K562 (cell line): ENCODE measurements around the gene CBL. TPM values are rescaled to one million over a fixed set of nuclear protein-coding genes. Genes with fewer than 3 reads are reported as not detected.

ENCODE experiments used
- CHD7 ChIP-seq: fragments of 200-600 bp; sonication (generic); IDR thresholded peaks from one replicate; pipeline ENCODE4 v1.6.1; 2012; ENCODE audit warnings: mild to moderate bottlenecking, low read depth, low read length, inconsistent platforms
- CREM ChIP-seq: IDR thresholded peaks from 2 replicates; pipeline ENCODE4 v1.6.1; 2014; ENCODE audit warnings: antibody characterized with exemption, low read depth
- CTBP1 ChIP-seq: fragments of 450-650 bp; IDR thresholded peaks from 2 replicates; pipeline ENCODE4 v1.6.1; 2016; ENCODE audit warnings: borderline replicate concordance
- ETS1 ChIP-seq: conservative IDR thresholded peaks from 2 replicates; pipeline ENCODE4 v1.6.1; 2011; ENCODE audit warnings: low read depth, mild to moderate bottlenecking, low read length; ENCODE audit not compliant: control insufficient read depth
- FOXA1 ChIP-seq: fragments of 450-650 bp; IDR thresholded peaks from 2 replicates; pipeline ENCODE4 v1.6.1; 2016; ENCODE audit warnings: mild to moderate bottlenecking, borderline replicate concordance
- FOXK2 ChIP-seq, 2 experiments: fragments of 450-650 bp; IDR thresholded peaks in 1 of 2; conservative IDR thresholded peaks in 1 of 2; 2 replicates each; pipeline ENCODE4 v1.6.1; 2016; ENCODE audit warnings: low read depth in 2 of 2, mild to moderate bottlenecking in 1 of 2
- SAFB ChIP-seq: fragments of 200-400 bp; formaldehyde crosslinking; IDR thresholded peaks from 2 replicates; pipeline ENCODE4 v1.6.1; 2017; ENCODE audit warnings: low read depth, low read length, borderline replicate concordance
- SIN3A ChIP-seq, 2 experiments: fragments of 150-350 bp in 1 of 2; IDR thresholded peaks; 2 replicates each; pipeline ENCODE4 v1.6.1; 2011 to 2016; ENCODE audit warnings: borderline replicate concordance in 2 of 2, low read depth in 2 of 2, low read length in 2 of 2, mild to moderate bottlenecking in 2 of 2, moderate library complexity in 2 of 2; ENCODE audit not compliant: control insufficient read depth in 1 of 2
- ZNF174 ChIP-seq: fragments of 250-450 bp; sonication (Bioruptor Pico); IDR thresholded peaks from 2 replicates; pipeline ENCODE4 v1.4.0; 2020; ENCODE audit warnings: mild to moderate bottlenecking
- ZNF184 ChIP-seq: sonication (generic); formaldehyde crosslinking; IDR thresholded peaks from 2 replicates; pipeline ENCODE4 v1.5.0; 2020; ENCODE audit warnings: missing genetic modification reagents
- ZNF592 ChIP-seq: fragments of 450-650 bp; IDR thresholded peaks from 2 replicates; pipeline ENCODE4 v1.6.1; 2017; ENCODE audit warnings: antibody characterized with exemption, mild to moderate bottlenecking
- polyA plus RNA-seq, 8 experiments: library from polyadenylated mRNA; depleted of rRNA in 4 of 8; stranded (reverse) in 5 of 8; unstranded in 3 of 8; fragments of >200 nt; fragmentation: Nextera tagmentation in 2 of 8; fragmentation: Illumina TruSeq in 1 of 8; extraction: Ambion mirVana in 2 of 8; extraction: Trizol in 1 of 8; gene quantifications; 2 replicates each; pipeline versions ENCODE4 v1.2.1 to v1.2.3, GENCODE V29; 2011 to 2014; ENCODE audit warnings: inconsistent platforms in 1 of 8, missing spikeins in 1 of 8
- total RNA-seq, 7 experiments: library from RNA; depleted of rRNA in 6 of 7; stranded (reverse); fragments of >200 nt in 6 of 7; fragmentation: Illumina TruSeq in 2 of 7; extraction: Trizol in 2 of 7; gene quantifications; 2 replicates each; pipeline versions ENCODE4 v1.2.1 to v1.2.3, GENCODE V29; 2011 to 2021; ENCODE audit warnings: low replicate concordance in 1 of 7

CBL gene
- total and polyA plus RNA-seq, 9 of the 15 experiments (the other 6 are each of a cell fraction or from before 2014, with no cell fraction given): 3.2 to 24.9 (median 9.9) TPM

GRCh38 chr11:119319700-119320239 is 113.6 kb downstream of the CBL start (continued):
- TF ChIP-seq ETS1: peak; percentile 6; the same call in 1 of the 2 replicates
- no peak for TF ChIP-seq ZNF184 (CRISPR knock-in tag)
- no peak for TF ChIP-seq SIN3A (IDR thresholded peaks at IDR 0.05; ENCODE audit: borderline replicate concordance in 2 of 2, control insufficient read depth in 1 of 2, low read depth in 2 of 2, low read length in 2 of 2)
- TF ChIP-seq CHD7: no peak
- no peak for TF ChIP-seq CTBP1
- TF ChIP-seq CREM: no peak
- TF ChIP-seq ZNF174 (CRISPR knock-in tag): no peak
- peak; percentile 28; the same call in 1 of the 2 replicates for TF ChIP-seq ZNF592
- TF ChIP-seq FOXA1: no peak
- TF ChIP-seq SAFB: no peak
- no peak for TF ChIP-seq FOXK2 (conservative IDR thresholded peaks at IDR 0.05 in 1 of 2, IDR thresholded peaks at IDR 0.05 in 1 of 2; ENCODE audit: low read depth in 2 of 2)
